HepG2 (cell line): ENCODE measurements around the gene TMUB1. TPM values are rescaled to one million over a fixed set of nuclear protein-coding genes. Genes with fewer than 3 reads are reported as not detected.
A peak's percentile ranks its signal among the peaks of the same experiment; 100 is the strongest.

Source experiments
- ARID4A ChIP-seq: sonication (generic); formaldehyde crosslinking; IDR thresholded peaks from 2 replicates; pipeline ENCODE4 v1.5.0; 2020; ENCODE audit warnings: mild to moderate bottlenecking, missing genetic modification reagents, borderline replicate concordance
- DMTF1 ChIP-seq: sonication (generic); formaldehyde crosslinking; IDR thresholded peaks from 2 replicates; pipeline ENCODE4 v1.4.0; 2020; ENCODE audit warnings: mild to moderate bottlenecking, missing genetic modification reagents
- ELF3 ChIP-seq: IDR thresholded peaks from 2 replicates; pipeline ENCODE4 v1.6.1; 2016; ENCODE audit warnings: missing genetic modification reagents, missing compliant biosample characterization
- GABPA ChIP-seq, 2 experiments: IDR thresholded peaks; 2 replicates each; pipeline ENCODE4 v1.6.1; 2011 to 2016; ENCODE audit warnings: low read depth in 2 of 2, low read length in 1 of 2, missing biosample characterization in 1 of 2, missing genetic modification characterization in 1 of 2
- GZF1 ChIP-seq: sonication (generic); formaldehyde crosslinking; IDR thresholded peaks from 2 replicates; pipeline ENCODE4 v1.5.1; 2020; ENCODE audit warnings: mild to moderate bottlenecking, missing genetic modification reagents
- HNRNPLL ChIP-seq: fragments of 200-400 bp; formaldehyde crosslinking; IDR thresholded peaks from 2 replicates; pipeline ENCODE4 v1.6.1; 2017; ENCODE audit warnings: mild to moderate bottlenecking, low read depth, low read length; ENCODE audit not compliant: poor library complexity, severe bottlenecking
- HOXA9 ChIP-seq: sonication (generic); formaldehyde crosslinking; IDR thresholded peaks from 2 replicates; pipeline ENCODE4 v1.8.1; 2022; ENCODE audit warnings: missing genetic modification reagents, mild to moderate bottlenecking, moderate library complexity, borderline replicate concordance
- KDM2A ChIP-seq: sonication (generic); formaldehyde crosslinking; IDR thresholded peaks from 2 replicates; pipeline ENCODE4 v1.4.0; 2020; ENCODE audit warnings: low read depth, missing genetic modification reagents, borderline replicate concordance
- MAFG ChIP-seq: sonication (generic); formaldehyde crosslinking; IDR thresholded peaks from 2 replicates; pipeline ENCODE4 v1.5.1; 2020; ENCODE audit warnings: mild to moderate bottlenecking, missing genetic modification reagents
- MLLT10 ChIP-seq: sonication (generic); formaldehyde crosslinking; IDR thresholded peaks from 2 replicates; pipeline ENCODE4 v1.4.0; 2020; ENCODE audit warnings: missing genetic modification reagents
- MXD3 ChIP-seq: IDR thresholded peaks from 2 replicates; pipeline ENCODE4 v1.6.1; 2016; ENCODE audit warnings: mild to moderate bottlenecking, missing biosample characterization, missing genetic modification reagents
- MXD4 ChIP-seq: IDR thresholded peaks from 2 replicates; pipeline ENCODE4 v1.6.1; 2016; ENCODE audit warnings: mild to moderate bottlenecking, missing biosample characterization, missing genetic modification reagents
- NFKB2 ChIP-seq: sonication (generic); formaldehyde crosslinking; IDR thresholded peaks from 2 replicates; pipeline ENCODE4 v1.4.0; 2020; ENCODE audit warnings: missing genetic modification reagents, borderline replicate concordance
- PATZ1 ChIP-seq: sonication (generic); formaldehyde crosslinking; IDR thresholded peaks from 2 replicates; pipeline ENCODE4 v1.4.0; 2020; ENCODE audit warnings: missing genetic modification reagents
- SAFB2 ChIP-seq: sonication (generic); formaldehyde crosslinking; IDR thresholded peaks from 2 replicates; pipeline ENCODE4 v1.5.1; 2020; ENCODE audit warnings: missing genetic modification reagents, low read depth, mild to moderate bottlenecking, borderline replicate concordance
- TARDBP ChIP-seq: sonication (generic); formaldehyde crosslinking; IDR thresholded peaks from 2 replicates; pipeline ENCODE4 v1.8.0; 2022; ENCODE audit warnings: mild to moderate bottlenecking, missing genetic modification reagents
- TEAD3 ChIP-seq: optimal IDR thresholded peaks from 2 replicates; pipeline ENCODE3; 2016; ENCODE audit warnings: borderline replicate concordance
- TSC22D2 ChIP-seq: sonication (generic); formaldehyde crosslinking; IDR thresholded peaks from 2 replicates; pipeline ENCODE4 v1.5.1; 2020; ENCODE audit warnings: missing genetic modification reagents, mild to moderate bottlenecking, borderline replicate concordance
- U2AF2 ChIP-seq: fragments of 200-400 bp; formaldehyde crosslinking; IDR thresholded peaks from 2 replicates; pipeline ENCODE4 v1.6.1; 2017; ENCODE audit warnings: low read depth, mild to moderate bottlenecking, low read length
- ZNF235 ChIP-seq: sonication (generic); formaldehyde crosslinking; IDR thresholded peaks from 2 replicates; pipeline ENCODE4 v1.8.1; 2023; ENCODE audit warnings: mild to moderate bottlenecking, missing genetic modification reagents, borderline replicate concordance
- polyA plus RNA-seq, 8 experiments: library from polyadenylated mRNA; depleted of rRNA in 3 of 8; stranded (reverse) in 7 of 8; unstranded in 1 of 8; fragments of >200 nt; fragmentation: Illumina TruSeq in 4 of 8; extraction: Trizol in 4 of 8; gene quantifications; 2 replicates each; pipeline versions ENCODE4 v1.2.1 to v1.2.3, GENCODE V29; 2011 to 2016; ENCODE audit warnings: low read depth in 4 of 8, missing spikeins in 1 of 8, mixed read lengths in 1 of 8; ENCODE audit not compliant: insufficient read depth in 1 of 8
- total RNA-seq, 5 experiments: library from RNA; depleted of rRNA; stranded (reverse); fragments of >200 nt; fragmentation: Illumina TruSeq; extraction: Trizol; gene quantifications; 2 replicates each; pipeline ENCODE4 v1.2.3, GENCODE V29; 2016; ENCODE audit warnings: low read depth in 1 of 5

Gene TMUB1
- total and polyA plus RNA-seq, 2 of the 13 experiments (the other 11 are each of a cell fraction or from before 2014, with no cell fraction given), result 44.8 to 51.6 TPM

- TF ChIP-seq KDM2A (peak; percentile 59; the same call in 1 of the 2 replicates), ARID4A (CRISPR knock-in tag) (peak; percentile 81; the same call in 1 of the 2 replicates), TARDBP (CRISPR knock-in tag) (no peak; the same call in 1 of the 2 replicates), MXD4 (CRISPR knock-in tag) (peak; percentile 64; the same call in 1 of the 2 replicates), MXD3 (CRISPR knock-in tag) (peak; percentile 43; the same call in 1 of the 2 replicates), NFKB2 (CRISPR knock-in tag) (peak; percentile 17; the same call in 1 of the 2 replicates), GZF1 (CRISPR knock-in tag) (no peak), SAFB2 (CRISPR knock-in tag) (no peak), MLLT10 (CRISPR knock-in tag) (no peak), HOXA9 (CRISPR knock-in tag) (no peak), TSC22D2 (CRISPR knock-in tag) (no peak), HNRNPLL (peak; percentile 16), MAFG (CRISPR knock-in tag) (no peak), PATZ1 (CRISPR knock-in tag) (peak; percentile 61), GABPA (IDR thresholded peaks at IDR 0.05; ENCODE audit: low read depth, low read length) (no peak), GABPA (CRISPR knock-in tag; IDR thresholded peaks at IDR 0.05; ENCODE audit: low read depth) (peak; percentile 51), U2AF2 (no peak), TEAD3 (no peak), ZNF235 (CRISPR knock-in tag) (peak; percentile 67; the same call in 1 of the 2 replicates), DMTF1 (CRISPR knock-in tag) (no peak), ELF3 (peak; percentile 40; the same call in 1 of the 2 replicates)
Measured at GRCh38 chr7:151087245-151088018, 4.1 kb upstream of the TMUB1 start (continued).
